ENCODE results near the gene ADSL.

DNA sequence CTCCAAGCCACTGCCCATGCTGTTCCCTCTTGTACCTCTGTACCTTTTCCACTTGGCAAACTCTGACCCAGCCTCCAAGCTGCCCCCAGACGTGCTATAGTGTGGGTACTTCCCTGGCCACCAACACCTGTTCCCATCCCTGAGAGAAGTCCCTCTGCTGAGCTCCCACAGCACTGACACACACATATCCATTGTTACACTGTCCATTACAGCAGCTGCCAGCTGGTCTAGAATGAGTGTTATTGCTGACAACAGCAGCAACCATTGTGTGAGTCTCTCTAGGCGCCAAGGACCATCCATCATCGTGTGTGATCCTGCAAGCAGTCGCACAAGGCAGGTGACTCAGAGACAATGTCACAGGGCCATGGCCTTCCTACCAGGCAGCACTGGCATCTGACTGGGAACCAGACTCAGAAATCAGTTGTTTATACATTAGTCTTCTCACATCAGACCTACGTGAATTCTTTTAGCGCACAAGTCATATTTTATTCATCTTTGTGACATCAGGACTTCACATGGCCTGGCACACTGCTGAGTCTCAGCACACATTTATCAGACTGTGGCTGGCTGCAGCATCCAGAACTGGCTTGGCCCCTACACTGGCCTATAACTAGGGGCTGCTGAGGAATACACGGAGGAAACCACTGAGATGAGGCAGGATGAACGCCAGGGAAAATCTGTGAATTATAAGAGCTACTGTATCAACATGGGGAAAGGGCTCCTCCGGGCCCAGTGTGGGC lies 80.5 kb downstream of the ADSL start:
- TF ChIP-seq, protein P1, sequence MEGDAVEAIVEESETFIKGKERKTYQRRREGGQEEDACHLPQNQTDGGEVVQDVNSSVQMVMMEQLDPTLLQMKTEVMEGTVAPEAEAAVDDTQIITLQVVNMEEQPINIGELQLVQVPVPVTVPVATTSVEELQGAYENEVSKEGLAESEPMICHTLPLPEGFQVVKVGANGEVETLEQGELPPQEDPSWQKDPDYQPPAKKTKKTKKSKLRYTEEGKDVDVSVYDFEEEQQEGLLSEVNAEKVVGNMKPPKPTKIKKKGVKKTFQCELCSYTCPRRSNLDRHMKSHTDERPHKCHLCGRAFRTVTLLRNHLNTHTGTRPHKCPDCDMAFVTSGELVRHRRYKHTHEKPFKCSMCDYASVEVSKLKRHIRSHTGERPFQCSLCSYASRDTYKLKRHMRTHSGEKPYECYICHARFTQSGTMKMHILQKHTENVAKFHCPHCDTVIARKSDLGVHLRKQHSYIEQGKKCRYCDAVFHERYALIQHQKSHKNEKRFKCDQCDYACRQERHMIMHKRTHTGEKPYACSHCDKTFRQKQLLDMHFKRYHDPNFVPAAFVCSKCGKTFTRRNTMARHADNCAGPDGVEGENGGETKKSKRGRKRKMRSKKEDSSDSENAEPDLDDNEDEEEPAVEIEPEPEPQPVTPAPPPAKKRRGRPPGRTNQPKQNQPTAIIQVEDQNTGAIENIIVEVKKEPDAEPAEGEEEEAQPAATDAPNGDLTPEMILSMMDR (IDR thresholded peaks at IDR 0.05): no peak
- TF ChIP-seq POLR2AphosphoS5 (IDR thresholded peaks at IDR 0.05; ENCODE audit: insufficient read depth in 1 of 2, low read depth in 1 of 2) (no peak), POLR2A (IDR thresholded peaks at IDR 0.05) (no peak)
